ENCODE measurements around the gene USP17L13. TPM values are rescaled to one million over a fixed set of nuclear protein-coding genes. Genes with fewer than 3 reads are reported as not detected.
A peak's percentile ranks its signal among the peaks of the same experiment; 100 is the strongest.
"Not testable (repeated sequence)": the region's sequence is repeated elsewhere in the genome, so short reads cannot be mapped to it uniquely, and the experiment has no call there.

USP17L13 gene
- not detected in 2 replicates for total RNA-seq (2014; rRNA removed; shearing (Covaris generic))

- DNase-seq (ENCODE audit: low read depth), result not testable (repeated sequence)
These were observed at the start of gene USP17L13 for GRCh38 chr4:9224596-9224995. Gene USP17L13, plus strand, starts transcription at chr4:9224896. Its CDS starts 0 bp downstream, at chr4:9224896.

GRCh38 chr4:9210357-9210756 lies 14.3 kb upstream of the USP17L13 start, which contains the start of gene USP17L10:
Gene USP17L10, plus strand, starts transcription at chr4:9210657. Its CDS starts 0 bp downstream, at chr4:9210657.
- not testable (repeated sequence) for DNase-seq (ENCODE audit: low read depth)

GRCh38 chr4:9214701-9215100 lies 10.0 kb upstream of the USP17L13 start:
- DNase-seq (ENCODE audit: low read depth), result not testable (repeated sequence)

- DNase-seq (ENCODE audit: low read depth), result not testable (repeated sequence)
These were observed 9.6 kb upstream of the USP17L13 start, which contains the start of gene USP17L11 for GRCh38 chr4:9215105-9215504. Gene USP17L11, plus strand, starts transcription at chr4:9215405. Its CDS starts 0 bp downstream, at chr4:9215405.

GRCh38 chr4:9219852-9220251 lies 4.8 kb upstream of the USP17L13 start, which contains the start of gene USP17L12:
Gene USP17L12, plus strand, starts transcription at chr4:9220152. Its CDS starts 0 bp downstream, at chr4:9220152.
- DNase-seq (ENCODE audit: low read depth), result not testable (repeated sequence)

- not testable (repeated sequence) for DNase-seq (ENCODE audit: low read depth)
These were observed 5.6 kb downstream of the USP17L13 start for GRCh38 chr4:9230249-9230648.

GRCh38 chr4:9234085-9234484 lies 9.4 kb downstream of the USP17L13 start, which contains the start of gene USP17L15:
Gene USP17L15, plus strand, starts transcription at chr4:9234385. Its CDS starts 0 bp downstream, at chr4:9234385.
- not testable (repeated sequence) for DNase-seq (ENCODE audit: low read depth)

- DNase-seq (ENCODE audit: low read depth), result peak; percentile 1
These were observed 13.8 kb downstream of the USP17L13 start for GRCh38 chr4:9238461-9238860.

GRCh38 chr4:9243579-9243978 lies 18.9 kb downstream of the USP17L13 start, which contains the start of gene USP17L17:
Gene USP17L17, plus strand, starts transcription at chr4:9243879. Its CDS starts 0 bp downstream, at chr4:9243879.
- not testable (repeated sequence) for DNase-seq (ENCODE audit: low read depth)

GRCh38 chr4:9247953-9248680 lies 23.4 kb downstream of the USP17L13 start, which contains the start of gene USP17L18:
Gene USP17L18, plus strand, starts transcription at chr4:9248630. Its CDS starts 0 bp downstream, at chr4:9248630.
- peak; percentile 2 for DNase-seq (ENCODE audit: low read depth)

GRCh38 chr4:9253078-9253477 lies 28.4 kb downstream of the USP17L13 start, which contains the start of gene USP17L19:
Gene USP17L19, plus strand, starts transcription at chr4:9253378. Its CDS starts 0 bp downstream, at chr4:9253378.
- not testable (repeated sequence) for DNase-seq (ENCODE audit: low read depth)

GRCh38 chr4:9257824-9258223 lies 33.1 kb downstream of the USP17L13 start, which contains the start of gene USP17L20:
Gene USP17L20, plus strand, starts transcription at chr4:9258124. Its CDS starts 0 bp downstream, at chr4:9258124.
- not testable (repeated sequence) for DNase-seq (ENCODE audit: low read depth)

- DNase-seq (ENCODE audit: low read depth), result not testable (repeated sequence)
These were observed 37.9 kb downstream of the USP17L13 start, which contains the start of gene USP17L21 for GRCh38 chr4:9262572-9262971. Gene USP17L21, plus strand, starts transcription at chr4:9262872. Its CDS starts 0 bp downstream, at chr4:9262872.

GRCh38 chr4:9267319-9267718 lies 42.6 kb downstream of the USP17L13 start, which contains the start of gene USP17L22:
Gene USP17L22, plus strand, starts transcription at chr4:9267619. Its CDS starts 0 bp downstream, at chr4:9267619.
- not testable (repeated sequence) for DNase-seq (ENCODE audit: low read depth)

GRCh38 chr4:9271719-9272118 lies 47.0 kb downstream of the USP17L13 start:
- DNase-seq (ENCODE audit: low read depth), result not testable (repeated sequence)

Other genes starting within 250 kb of the USP17L13 start
- not detected in 2 replicates for gene FAM90A26, start 54.5 kb upstream of the USP17L13 start, total RNA-seq (2014; rRNA removed; shearing (Covaris generic))
- not detected in 2 replicates for gene USP17L10, start 14.2 kb upstream of the USP17L13 start, total RNA-seq (2014; rRNA removed; shearing (Covaris generic))
- not detected in 2 replicates for gene USP17L11, start 9.5 kb upstream of the USP17L13 start, total RNA-seq (2014; rRNA removed; shearing (Covaris generic))
- gene USP17L12, start 4.7 kb upstream of the USP17L13 start, total RNA-seq (2014; rRNA removed; shearing (Covaris generic)), result not detected in 2 replicates
- gene USP17L15, start 9.5 kb downstream of the USP17L13 start, total RNA-seq (2014; rRNA removed; shearing (Covaris generic)), result 0.34 TPM in 1 of 2 replicates, not detected in the other
- not detected in 2 replicates for gene USP17L17, start 19.0 kb downstream of the USP17L13 start, total RNA-seq (2014; rRNA removed; shearing (Covaris generic))
- not detected in 2 replicates for gene USP17L18, start 23.7 kb downstream of the USP17L13 start, total RNA-seq (2014; rRNA removed; shearing (Covaris generic))
- gene USP17L19, start 28.5 kb downstream of the USP17L13 start, total RNA-seq (2014; rRNA removed; shearing (Covaris generic)), result not detected in 2 replicates
- not detected in 2 replicates for gene USP17L20, start 33.2 kb downstream of the USP17L13 start, total RNA-seq (2014; rRNA removed; shearing (Covaris generic))
- not detected in 2 replicates for gene USP17L21, start 38.0 kb downstream of the USP17L13 start, total RNA-seq (2014; rRNA removed; shearing (Covaris generic))
- gene USP17L22, start 42.7 kb downstream of the USP17L13 start, total RNA-seq (2014; rRNA removed; shearing (Covaris generic)), result not detected in 2 replicates
- not detected in 2 replicates for gene USP17L24, start 100.3 kb downstream of the USP17L13 start, total RNA-seq (2014; rRNA removed; shearing (Covaris generic))
- not detected in 2 replicates for gene USP17L25, start 105.0 kb downstream of the USP17L13 start, total RNA-seq (2014; rRNA removed; shearing (Covaris generic))
- gene USP17L26, start 109.8 kb downstream of the USP17L13 start, total RNA-seq (2014; rRNA removed; shearing (Covaris generic)), result not detected in 2 replicates
- not detected in 2 replicates for gene USP17L5, start 114.5 kb downstream of the USP17L13 start, total RNA-seq (2014; rRNA removed; shearing (Covaris generic))
- not detected in 2 replicates for gene USP17L27, start 119.3 kb downstream of the USP17L13 start, total RNA-seq (2014; rRNA removed; shearing (Covaris generic))
- gene USP17L28, start 124.0 kb downstream of the USP17L13 start, total RNA-seq (2014; rRNA removed; shearing (Covaris generic)), result not detected in 2 replicates
- not detected in 2 replicates for gene USP17L29, start 128.7 kb downstream of the USP17L13 start, total RNA-seq (2014; rRNA removed; shearing (Covaris generic))
- not detected in 2 replicates for gene USP17L30, start 138.2 kb downstream of the USP17L13 start, total RNA-seq (2014; rRNA removed; shearing (Covaris generic))
- not detected in 2 replicates for gene DEFB131A, start 219.5 kb downstream of the USP17L13 start, total RNA-seq (2014; rRNA removed; shearing (Covaris generic))